Caco-2 (cell line): Measurements from ENCODE around the gene ARFGAP1. TPM values are rescaled to one million over a fixed set of nuclear protein-coding genes. Genes with fewer than 3 reads are reported as not detected.

Experiments used
- BruUV-seq: library from RNA; stranded (reverse); fragments of 400-500 nt; replicated peaks from 2 replicates; lab custom pipeline; 2021; lab: Mats Ljungman, UMichigan
- CTCF ChIA-PET: fragments of 300-600 bp; sonication (Branson Sonifier 250); formaldehyde crosslinking; loops from one replicate; lab custom pipeline; 2022; ENCODE audit warnings: antibody characterized with exemption; lab: Charles Lee
- POLR2A ChIA-PET: fragments of 300-600 bp; sonication (Branson Sonifier 250); formaldehyde crosslinking; loops from one replicate; lab custom pipeline; 2022; ENCODE audit warnings: antibody characterized with exemption; lab: Charles Lee
- DNase-seq, 2 experiments: peaks; one replicate each; pipeline versions ENCODE4 v3.0.0 to v3.0.0-alpha.2; 2020 to 2022
- H3K27me3 ChIP-seq: replicated peaks from 2 replicates; pipeline ENCODE4 v1.6.0; 2011; ENCODE audit warnings: low read length; ENCODE audit not compliant: control insufficient read depth, insufficient read depth
- H3K36me3 ChIP-seq: 2 replicates; pipeline ENCODE4 v1.5.1; 2011; ENCODE audit warnings: low read length; ENCODE audit not compliant: control insufficient read depth, insufficient read depth
- H3K4me1 ChIP-seq: fragments of 250-450 bp; sonication (Bioruptor Pico); 2 replicates; pipeline ENCODE4 v1.5.1; 2020; ENCODE audit warnings: mild to moderate bottlenecking
- H3K4me3 ChIP-seq: 2 replicates; pipeline ENCODE4 v1.5.1; 2011; ENCODE audit warnings: low read depth, mild to moderate bottlenecking, control low read depth, low read length
- H3K9me3 ChIP-seq: fragments of 250-450 bp; sonication (Bioruptor Pico); 2 replicates; pipeline ENCODE4 v1.5.1; 2020; ENCODE audit warnings: mild to moderate bottlenecking, moderate library complexity
- H3K27ac Mint-ChIP-seq: one replicate; pipeline ENCODE4 v1.8.0; 2022; ENCODE audit warnings: mixed read lengths; ENCODE audit not compliant: unreplicated experiment
- H3K27me3 Mint-ChIP-seq: one replicate; pipeline ENCODE4 v1.8.0; 2022; ENCODE audit warnings: mixed read lengths; ENCODE audit not compliant: insufficient read depth, unreplicated experiment
- H3K36me3 Mint-ChIP-seq: one replicate; pipeline ENCODE4 v1.8.0; 2022; ENCODE audit warnings: mild to moderate bottlenecking, mixed read lengths; ENCODE audit not compliant: insufficient read depth, unreplicated experiment
- H3K4me1 Mint-ChIP-seq: one replicate; pipeline ENCODE4 v1.8.0; 2022; ENCODE audit warnings: low read depth, mixed read lengths; ENCODE audit not compliant: unreplicated experiment
- H3K4me3 Mint-ChIP-seq: one replicate; pipeline ENCODE4 v1.8.0; 2022; ENCODE audit warnings: mild to moderate bottlenecking, moderate library complexity, mixed read lengths; ENCODE audit not compliant: unreplicated experiment
- H3K9me3 Mint-ChIP-seq: one replicate; pipeline ENCODE4 v1.8.0; 2022; ENCODE audit warnings: mixed read lengths; ENCODE audit not compliant: unreplicated experiment
- intact Hi-C: fragments of 100-400 bp; cut with micrococcal nuclease; formaldehyde crosslinking; loops from one replicate; pipeline ENCODE4 v1.10.0; 2022; ENCODE audit not compliant: unreplicated experiment
- total RNA-seq: library from RNA; stranded (reverse); gene quantifications from 2 replicates; pipeline ENCODE4 v1.2.3, GENCODE V29; 2022
- TF ChIP-seq, protein P1 (sequence below), 2 experiments: fragments of 200-600 bp in 1 of 2; IDR thresholded peaks; 1 replicate in 1 of 2; 2 replicates in 1 of 2; pipeline versions ENCODE4 v1.5.1 to v1.8.0; 2011 to 2022; ENCODE audit warnings: antibody characterized with exemption in 1 of 2, control low read depth in 1 of 2, inconsistent platforms in 1 of 2, low read depth in 1 of 2, low read length in 1 of 2, mild to moderate bottlenecking in 1 of 2, moderate library complexity in 1 of 2; ENCODE audit not compliant: insufficient read depth in 1 of 2, severe bottlenecking in 1 of 2, unreplicated experiment in 1 of 2

Gene ARFGAP1
- total RNA-seq, 1 experiment from 2014 or later, result 275 TPM

- BruUV-seq, result no TSS peak
- H3K9me3 Mint-ChIP-seq, result no peaks in the 10 kb centered on the region
- H3K4me1 Mint-ChIP-seq, result no peaks in the 10 kb centered on the region
- intact Hi-C loops, result no loop called here
- H3K27ac Mint-ChIP-seq, result no peak overlapping the region
- peaks cover 1% of the 10 kb centered on the region; the same call in 1 of the 2 replicates for H3K27me3 ChIP-seq
- peaks cover 3% of the 10 kb centered on the region for H3K27me3 Mint-ChIP-seq
- H3K9me3 ChIP-seq, result no peaks in the 10 kb centered on the region
- TF ChIP-seq, protein P1, sequence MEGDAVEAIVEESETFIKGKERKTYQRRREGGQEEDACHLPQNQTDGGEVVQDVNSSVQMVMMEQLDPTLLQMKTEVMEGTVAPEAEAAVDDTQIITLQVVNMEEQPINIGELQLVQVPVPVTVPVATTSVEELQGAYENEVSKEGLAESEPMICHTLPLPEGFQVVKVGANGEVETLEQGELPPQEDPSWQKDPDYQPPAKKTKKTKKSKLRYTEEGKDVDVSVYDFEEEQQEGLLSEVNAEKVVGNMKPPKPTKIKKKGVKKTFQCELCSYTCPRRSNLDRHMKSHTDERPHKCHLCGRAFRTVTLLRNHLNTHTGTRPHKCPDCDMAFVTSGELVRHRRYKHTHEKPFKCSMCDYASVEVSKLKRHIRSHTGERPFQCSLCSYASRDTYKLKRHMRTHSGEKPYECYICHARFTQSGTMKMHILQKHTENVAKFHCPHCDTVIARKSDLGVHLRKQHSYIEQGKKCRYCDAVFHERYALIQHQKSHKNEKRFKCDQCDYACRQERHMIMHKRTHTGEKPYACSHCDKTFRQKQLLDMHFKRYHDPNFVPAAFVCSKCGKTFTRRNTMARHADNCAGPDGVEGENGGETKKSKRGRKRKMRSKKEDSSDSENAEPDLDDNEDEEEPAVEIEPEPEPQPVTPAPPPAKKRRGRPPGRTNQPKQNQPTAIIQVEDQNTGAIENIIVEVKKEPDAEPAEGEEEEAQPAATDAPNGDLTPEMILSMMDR (IDR thresholded peaks at IDR 0.05; ENCODE audit: insufficient read depth in 1 of 2, low read depth in 1 of 2, low read length in 1 of 2, severe bottlenecking in 1 of 2, unreplicated experiment in 1 of 2), result no peak
- CTCF ChIA-PET, result interaction anchor here (0.6 to 2.8 kb wide), 2 partner anchors 11 to 67 kb away, joined by 7 to 12 read pairs; no protein-coding TSS in a partner anchor
- no peak for DNase-seq
- H3K4me1 ChIP-seq, result no peaks in the 10 kb centered on the region
- no peak overlapping the region for H3K4me3 ChIP-seq
- H3K4me3 Mint-ChIP-seq, result no peak overlapping the region
- H3K36me3 ChIP-seq, result no peaks in the 10 kb centered on the region
- POLR2A ChIA-PET, result no interaction called here
- H3K36me3 Mint-ChIP-seq, result no peaks in the 10 kb centered on the region
Measured at GRCh38 chr20:63314566-63315239, 42.1 kb downstream of the ARFGAP1 start.

- Mint-ChIP-seq H3K27me3 (peaks cover 3% of the 10 kb centered on the region), H3K27ac (no peak overlapping the region), H3K4me1 (no peaks in the 10 kb centered on the region), H3K9me3 (no peaks in the 10 kb centered on the region), H3K4me3 (no peak overlapping the region), H3K36me3 (no peaks in the 10 kb centered on the region)
- BruUV-seq, result no TSS peak
- H3K27me3 ChIP-seq, result peaks cover 1% of the 10 kb centered on the region; the same call in 1 of the 2 replicates
- DNase-seq, result peak in 1 of 2 experiments; percentile 53
- POLR2A ChIA-PET, result no interaction called here
- TF ChIP-seq, protein P1 (IDR thresholded peaks at IDR 0.05; ENCODE audit: insufficient read depth in 1 of 2, low read depth in 1 of 2, low read length in 1 of 2, severe bottlenecking in 1 of 2, unreplicated experiment in 1 of 2), result no peak
- no peaks in the 10 kb centered on the region for H3K9me3 ChIP-seq
- H3K36me3 ChIP-seq, result no peaks in the 10 kb centered on the region
- intact Hi-C loops, result no loop called here
- no peaks in the 10 kb centered on the region for H3K4me1 ChIP-seq
- H3K4me3 ChIP-seq, result no peak overlapping the region
- CTCF ChIA-PET, result interaction anchor here (0.7 kb wide), 1 partner anchor 92 kb away, joined by 10 read pairs; no protein-coding TSS in a partner anchor
Measured at GRCh38 chr20:63315240-63315689, 42.7 kb downstream of the ARFGAP1 start.

DNA sequence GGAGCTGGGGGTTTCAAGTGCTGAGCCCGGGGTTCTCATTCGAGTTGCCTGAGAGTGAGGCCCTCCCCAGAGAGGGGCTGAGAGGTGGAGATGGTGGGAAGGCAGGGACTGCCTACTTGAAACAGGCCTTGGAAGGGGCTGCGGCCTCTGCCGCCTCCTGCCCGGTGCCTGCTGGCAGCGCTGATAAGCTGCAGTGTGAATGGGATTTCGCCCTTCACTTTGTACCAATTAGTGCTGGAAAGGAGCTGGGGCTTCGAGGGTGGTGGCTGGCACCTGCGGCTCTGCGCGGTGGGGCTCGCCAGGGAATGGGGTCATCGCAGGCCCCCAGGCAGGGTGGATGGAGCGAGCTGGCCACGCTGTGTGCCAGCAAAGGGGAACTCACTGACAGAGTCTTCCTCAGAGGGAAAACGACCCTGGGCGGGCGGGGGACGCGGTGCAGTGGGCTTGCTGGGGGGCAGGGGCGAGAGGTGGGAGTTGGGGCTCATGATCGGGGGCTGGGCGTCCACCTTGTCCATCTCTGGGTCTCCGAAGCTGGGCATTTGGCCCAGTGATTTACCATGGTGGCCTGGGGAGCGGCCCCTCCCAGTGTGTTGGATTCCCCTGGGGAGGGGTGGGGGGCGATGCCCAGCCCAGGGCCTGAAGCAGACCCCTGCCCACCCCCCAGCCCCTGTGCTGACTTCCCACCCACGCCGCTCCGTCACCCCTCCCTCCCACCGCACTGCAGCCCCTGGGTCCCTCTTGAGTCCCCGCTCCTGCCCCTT lies 43.3 kb downstream of the ARFGAP1 start:
- Mint-ChIP-seq H3K9me3 (no peaks in the 10 kb centered on the region), H3K36me3 (no peaks in the 10 kb centered on the region), H3K27ac (no peak overlapping the region), H3K4me3 (no peak overlapping the region), H3K27me3 (no peaks in the 10 kb centered on the region), H3K4me1 (no peaks in the 10 kb centered on the region)
- Histone ChIP-seq H3K9me3 (no peaks in the 10 kb centered on the region), H3K36me3 (no peaks in the 10 kb centered on the region), H3K4me1 (peaks cover 5% of the 10 kb centered on the region; the same call in 1 of the 2 replicates), H3K27me3 (peaks cover 1% of the 10 kb centered on the region; the same call in 1 of the 2 replicates), H3K4me3 (no peak overlapping the region)
- ChIA-PET CTCF (interaction anchor here (0.7 kb wide), 1 partner anchor 92 kb away, joined by 10 read pairs; no protein-coding TSS in a partner anchor), POLR2A (interaction anchor here (0.6 kb wide), 1 partner anchor 229 kb away, joined by 7 read pairs; no protein-coding TSS in a partner anchor)
- peak in 1 of 2 experiments; percentile 44 for DNase-seq
- intact Hi-C loops, result no loop called here
- TF ChIP-seq, protein P1 (IDR thresholded peaks at IDR 0.05; ENCODE audit: insufficient read depth in 1 of 2, low read depth in 1 of 2, low read length in 1 of 2, severe bottlenecking in 1 of 2, unreplicated experiment in 1 of 2), result no peak
- BruUV-seq, result no TSS peak
